ENCODE results near the gene EXOSC2.

Gene EXOSC2

GRCh38 chr9:130662970-130663257 lies 30.7 kb upstream of the EXOSC2 start:
- Histone ChIP-seq H3K18ac (ENCODE audit: low read length) (peak overlapping the region; percentile 27), H3K36me3 (replicated peaks in 1 of 2; ENCODE audit: control insufficient read depth in 2 of 2, insufficient read depth in 2 of 2, low read length in 2 of 2) (no peaks in the 10 kb centered on the region), H2BK5ac (ENCODE audit: low read length) (peak overlapping the region; percentile 24), H2BK12ac (ENCODE audit: low read length) (peak overlapping the region; percentile 84), H3K9me3 (replicated peaks in 1 of 2; ENCODE audit: control insufficient read depth in 2 of 2, insufficient read depth in 1 of 2, low read depth in 1 of 2, low read length in 2 of 2) (peaks cover 8 to 15% of the 10 kb centered on the region in 2 donors), H3K4me2 (ENCODE audit: insufficient read depth, low read length, poor library complexity, severe bottlenecking) (no peak overlapping the region), H3K27ac (replicated peaks; ENCODE audit: low read length) (no peak overlapping the region), H3K23ac (ENCODE audit: low read depth, low read length, poor library complexity) (peak overlapping the region; percentile 91), H4K91ac (ENCODE audit: low read depth, low read length, poor library complexity) (no peak overlapping the region), H3K27me3 (ENCODE audit: control insufficient read depth in 3 of 3, insufficient read depth in 3 of 3, low read depth in 1 of 3, low read length in 3 of 3) (peaks cover 77 to 100% (median 99%) of the 10 kb centered on the region in 3 experiments), H3K9ac (ENCODE audit: low read depth, low read length, poor library complexity) (no peak overlapping the region), H3K4ac (ENCODE audit: low read length) (no peak overlapping the region), H4K8ac (ENCODE audit: low read depth, low read length) (no peak overlapping the region), H3K79me1 (ENCODE audit: low read depth, low read length) (no peaks in the 10 kb centered on the region), H2BK120ac (ENCODE audit: low read depth, low read length) (peak overlapping the region; percentile 76), H3K4me1 (ENCODE audit: control insufficient read depth in 2 of 2, insufficient read depth in 1 of 2, low read depth in 1 of 2, low read length in 2 of 2) (peaks cover 7 to 24% of the 10 kb centered on the region in 2 donors), H2AFZ (ENCODE audit: low read length) (peak overlapping the region; percentile 75), H2AK5ac (ENCODE audit: low read depth, low read length) (peak overlapping the region; percentile 98), H3K4me3 (ENCODE audit: low read length in 2 of 2) (no peak overlapping the region), H2BK15ac (ENCODE audit: low read length) (peak overlapping the region; percentile 79), H3K14ac (ENCODE audit: low read length) (no peak overlapping the region)
- WGBS, 2 donors (ENCODE audit: extremely low coverage in 2 of 2, insufficient read length in 2 of 2, insufficient replicate concordance in 1 of 2) = no CpG with 5 or more reads among the region's 15 CpGs
- DNase-seq (ENCODE audit: low spot score) = no peak

- Histone ChIP-seq H2AK5ac (ENCODE audit: low read depth, low read length) (peak overlapping the region; percentile 94), H4K91ac (ENCODE audit: low read depth, low read length, poor library complexity) (no peak overlapping the region), H3K27ac (replicated peaks; ENCODE audit: low read length) (no peak overlapping the region), H3K14ac (ENCODE audit: low read length) (no peak overlapping the region), H2BK12ac (ENCODE audit: low read length) (peak overlapping the region; percentile 84), H2BK120ac (ENCODE audit: low read depth, low read length) (peak overlapping the region; percentile 87), H3K79me1 (ENCODE audit: low read depth, low read length) (no peaks in the 10 kb centered on the region), H3K4ac (ENCODE audit: low read length) (no peak overlapping the region), H2AFZ (ENCODE audit: low read length) (peak overlapping the region; percentile 75), H3K36me3 (replicated peaks in 1 of 2; ENCODE audit: control insufficient read depth in 2 of 2, insufficient read depth in 2 of 2, low read length in 2 of 2) (no peaks in the 10 kb centered on the region), H3K23ac (ENCODE audit: low read depth, low read length, poor library complexity) (peak overlapping the region; percentile 91), H3K9me3 (replicated peaks in 1 of 2; ENCODE audit: control insufficient read depth in 2 of 2, insufficient read depth in 1 of 2, low read depth in 1 of 2, low read length in 2 of 2) (peaks cover 6 to 11% of the 10 kb centered on the region in 2 donors), H2BK5ac (ENCODE audit: low read length) (no peak overlapping the region), H3K4me1 (ENCODE audit: control insufficient read depth in 2 of 2, insufficient read depth in 1 of 2, low read depth in 1 of 2, low read length in 2 of 2) (peaks cover 7 to 24% of the 10 kb centered on the region in 2 donors), H3K18ac (ENCODE audit: low read length) (peak overlapping the region; percentile 27), H4K8ac (ENCODE audit: low read depth, low read length) (no peak overlapping the region), H3K27me3 (ENCODE audit: control insufficient read depth in 3 of 3, insufficient read depth in 3 of 3, low read depth in 1 of 3, low read length in 3 of 3) (peaks cover 76 to 100% (median 99%) of the 10 kb centered on the region in 3 experiments), H3K9ac (ENCODE audit: low read depth, low read length, poor library complexity) (peak overlapping the region; percentile 9), H2BK15ac (ENCODE audit: low read length) (peak overlapping the region; percentile 79), H3K4me3 (ENCODE audit: low read length in 2 of 2) (no peak overlapping the region), H3K4me2 (ENCODE audit: insufficient read depth, low read length, poor library complexity, severe bottlenecking) (peak overlapping the region; percentile 25)
- no CpG with 5 or more reads among the region's 65 CpGs for WGBS, 2 donors (ENCODE audit: extremely low coverage in 2 of 2, insufficient read length in 2 of 2, insufficient replicate concordance in 1 of 2)
- DNase-seq (ENCODE audit: low spot score) = no peak
Observed at GRCh38 chr9:130663258-130663976, 30.2 kb upstream of the EXOSC2 start.

- Histone ChIP-seq H3K9ac (ENCODE audit: low read depth, low read length, poor library complexity) (peak overlapping the region; percentile 9), H3K27ac (replicated peaks; ENCODE audit: low read length) (no peak overlapping the region), H3K36me3 (replicated peaks in 1 of 2; ENCODE audit: control insufficient read depth in 2 of 2, insufficient read depth in 2 of 2, low read length in 2 of 2) (no peaks in the 10 kb centered on the region), H2BK15ac (ENCODE audit: low read length) (peak overlapping the region; percentile 79), H3K18ac (ENCODE audit: low read length) (peak overlapping the region; percentile 27), H2AK5ac (ENCODE audit: low read depth, low read length) (peak overlapping the region; percentile 94), H2BK120ac (ENCODE audit: low read depth, low read length) (peak overlapping the region; percentile 87), H2BK12ac (ENCODE audit: low read length) (peak overlapping the region; percentile 84), H3K4me2 (ENCODE audit: insufficient read depth, low read length, poor library complexity, severe bottlenecking) (peak overlapping the region; percentile 25), H3K4ac (ENCODE audit: low read length) (no peak overlapping the region), H2BK5ac (ENCODE audit: low read length) (no peak overlapping the region), H3K23ac (ENCODE audit: low read depth, low read length, poor library complexity) (no peak overlapping the region), H3K79me1 (ENCODE audit: low read depth, low read length) (no peaks in the 10 kb centered on the region), H3K4me1 (ENCODE audit: control insufficient read depth in 2 of 2, insufficient read depth in 1 of 2, low read depth in 1 of 2, low read length in 2 of 2) (peaks cover 7 to 24% of the 10 kb centered on the region in 2 donors), H3K4me3 (ENCODE audit: low read length in 2 of 2) (no peak overlapping the region), H3K9me3 (replicated peaks in 1 of 2; ENCODE audit: control insufficient read depth in 2 of 2, insufficient read depth in 1 of 2, low read depth in 1 of 2, low read length in 2 of 2) (peaks cover 2 to 6% of the 10 kb centered on the region in 2 donors), H3K14ac (ENCODE audit: low read length) (no peak overlapping the region), H3K27me3 (ENCODE audit: control insufficient read depth in 3 of 3, insufficient read depth in 3 of 3, low read depth in 1 of 3, low read length in 3 of 3) (peaks cover 72 to 100% (median 99%) of the 10 kb centered on the region in 3 experiments), H4K91ac (ENCODE audit: low read depth, low read length, poor library complexity) (no peak overlapping the region), H2AFZ (ENCODE audit: low read length) (peak overlapping the region; percentile 75), H4K8ac (ENCODE audit: low read depth, low read length) (peak overlapping the region; percentile 17)
- no peak for DNase-seq (ENCODE audit: low spot score)
- WGBS, 2 donors (ENCODE audit: extremely low coverage in 2 of 2, insufficient read length in 2 of 2, insufficient replicate concordance in 1 of 2) = no CpG with 5 or more reads among the region's 19 CpGs
Observed at GRCh38 chr9:130663977-130664250, 29.7 kb upstream of the EXOSC2 start.

- peak within 1 kb of the TSS; percentile 17 for H4K8ac ChIP-seq (ENCODE audit: low read depth, low read length)
- peak within 1 kb of the TSS; percentile 82 for H2BK5ac ChIP-seq (ENCODE audit: low read length)
- H3K9ac ChIP-seq (ENCODE audit: low read depth, low read length, poor library complexity) = peak within 1 kb of the TSS; percentile 77
- H3K9me3 ChIP-seq (replicated peaks in 1 of 2; ENCODE audit: control insufficient read depth in 2 of 2, insufficient read depth in 1 of 2, low read depth in 1 of 2, low read length in 2 of 2) = peaks cover 0 to 2% of the 10 kb centered on the region in 2 donors
- H3K27me3 ChIP-seq (ENCODE audit: control insufficient read depth in 3 of 3, insufficient read depth in 3 of 3, low read depth in 1 of 3, low read length in 3 of 3) = peaks cover 66 to 95% (median 94%) of the 10 kb centered on the region in 3 experiments
- H2AK5ac ChIP-seq (ENCODE audit: low read depth, low read length) = peak within 1 kb of the TSS; percentile 94
- peak within 1 kb of the TSS; percentile 75 for H2AFZ ChIP-seq (ENCODE audit: low read length)
- H4K91ac ChIP-seq (ENCODE audit: low read depth, low read length, poor library complexity) = peak within 1 kb of the TSS; percentile 64
- peak within 1 kb of the TSS; percentile 85 for H3K23ac ChIP-seq (ENCODE audit: low read depth, low read length, poor library complexity)
- H3K27ac ChIP-seq (replicated peaks; ENCODE audit: low read length) = no peak within 1 kb of the TSS
- WGBS, 2 donors (ENCODE audit: extremely low coverage in 2 of 2, insufficient read length in 2 of 2, insufficient replicate concordance in 1 of 2) = no CpG with 5 or more reads among the region's 76 CpGs
- H3K18ac ChIP-seq (ENCODE audit: low read length) = peak within 1 kb of the TSS; percentile 27
- H2BK120ac ChIP-seq (ENCODE audit: low read depth, low read length) = peak within 1 kb of the TSS; percentile 87
- peak within 1 kb of the TSS in 1 of 2 donors; percentile 50 for H3K4me3 ChIP-seq (ENCODE audit: low read length in 2 of 2)
- H2BK15ac ChIP-seq (ENCODE audit: low read length) = peak within 1 kb of the TSS; percentile 79
- peak within 1 kb of the TSS; percentile 93 for H3K4ac ChIP-seq (ENCODE audit: low read length)
- no peaks in the 10 kb centered on the region for H3K79me1 ChIP-seq (ENCODE audit: low read depth, low read length)
- H3K36me3 ChIP-seq (replicated peaks in 1 of 2; ENCODE audit: control insufficient read depth in 2 of 2, insufficient read depth in 2 of 2, low read length in 2 of 2) = no peaks in the 10 kb centered on the region
- peak within 1 kb of the TSS; percentile 8 for H3K14ac ChIP-seq (ENCODE audit: low read length)
- H3K4me2 ChIP-seq (ENCODE audit: insufficient read depth, low read length, poor library complexity, severe bottlenecking) = peak within 1 kb of the TSS; percentile 45
- peak; percentile 17 for DNase-seq (ENCODE audit: low spot score)
- peaks cover 7 to 24% of the 10 kb centered on the region in 2 donors for H3K4me1 ChIP-seq (ENCODE audit: control insufficient read depth in 2 of 2, insufficient read depth in 1 of 2, low read depth in 1 of 2, low read length in 2 of 2)
- H2BK12ac ChIP-seq (ENCODE audit: low read length) = peak within 1 kb of the TSS; percentile 84
Observed at GRCh38 chr9:130664251-130665028, 29.1 kb upstream of the EXOSC2 start, which contains the start of gene PRDM12. TSS of gene PRDM12 (plus strand) at chr9:130664594. CDS start at chr9:130664654, 60 bp downstream.

Data from neuronal stem cell (in vitro differentiated cells).